NCI-H1105 (cell line): Measurements from ENCODE around the gene TPRA1.
"Not testable (repeated sequence)": the region's sequence is repeated elsewhere in the genome, so short reads cannot be mapped to it uniquely, and the experiment has no call there.

ENCODE experiments used
- DNase-seq: peaks from one replicate; lab custom pipeline; 2025; lab: John Stamatoyannopoulos, UW

Gene TPRA1

DNA sequence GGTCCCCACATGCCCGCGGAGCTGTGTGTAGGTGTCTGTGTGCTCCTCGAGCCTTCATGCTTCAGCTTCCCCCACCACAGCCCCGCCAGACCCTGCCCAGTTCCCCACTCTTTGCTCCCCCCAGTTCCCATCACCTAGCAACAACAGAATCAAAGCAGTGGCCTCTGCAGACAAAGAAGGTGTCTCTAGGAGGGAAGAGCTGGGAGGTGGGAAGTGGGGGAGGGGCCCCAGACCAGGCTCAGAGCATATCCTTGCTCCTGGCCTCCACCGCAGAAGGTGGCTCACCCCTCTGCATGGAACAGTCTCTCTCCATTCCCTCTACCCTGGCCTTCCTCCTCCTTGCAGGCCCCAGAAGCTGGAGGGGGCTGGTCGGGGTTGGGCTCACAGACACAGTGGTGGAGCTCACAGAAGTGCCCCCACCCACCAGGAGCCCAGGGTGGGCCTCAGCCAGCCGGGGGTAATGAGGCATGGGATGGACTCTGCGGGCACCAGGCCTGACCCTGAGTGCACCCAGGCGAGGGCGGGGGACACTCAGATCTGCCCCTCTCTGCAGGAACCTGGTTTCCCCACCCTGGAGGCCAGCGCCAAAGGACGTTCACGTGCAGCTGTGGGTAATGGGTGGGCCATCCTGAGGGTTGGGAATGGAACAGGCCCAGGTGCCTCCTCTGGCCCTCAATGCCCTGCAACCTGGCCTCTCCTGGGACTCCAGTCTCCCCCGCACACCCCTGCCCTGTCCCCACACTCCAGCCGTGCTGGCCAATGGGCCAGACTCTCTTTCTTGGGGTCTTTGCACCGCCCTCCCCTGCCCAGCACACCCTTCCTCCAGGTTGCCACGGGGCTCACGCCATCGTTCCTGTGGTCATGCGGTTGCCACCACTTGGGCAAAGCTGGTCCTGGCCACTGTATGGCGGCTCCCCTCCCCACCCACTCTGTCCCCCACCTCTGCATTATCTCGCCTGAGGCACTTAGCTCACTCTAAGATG is 53.4 kb downstream of the TPRA1 start:
- DNase-seq, result peak; percentile 64

DNA sequence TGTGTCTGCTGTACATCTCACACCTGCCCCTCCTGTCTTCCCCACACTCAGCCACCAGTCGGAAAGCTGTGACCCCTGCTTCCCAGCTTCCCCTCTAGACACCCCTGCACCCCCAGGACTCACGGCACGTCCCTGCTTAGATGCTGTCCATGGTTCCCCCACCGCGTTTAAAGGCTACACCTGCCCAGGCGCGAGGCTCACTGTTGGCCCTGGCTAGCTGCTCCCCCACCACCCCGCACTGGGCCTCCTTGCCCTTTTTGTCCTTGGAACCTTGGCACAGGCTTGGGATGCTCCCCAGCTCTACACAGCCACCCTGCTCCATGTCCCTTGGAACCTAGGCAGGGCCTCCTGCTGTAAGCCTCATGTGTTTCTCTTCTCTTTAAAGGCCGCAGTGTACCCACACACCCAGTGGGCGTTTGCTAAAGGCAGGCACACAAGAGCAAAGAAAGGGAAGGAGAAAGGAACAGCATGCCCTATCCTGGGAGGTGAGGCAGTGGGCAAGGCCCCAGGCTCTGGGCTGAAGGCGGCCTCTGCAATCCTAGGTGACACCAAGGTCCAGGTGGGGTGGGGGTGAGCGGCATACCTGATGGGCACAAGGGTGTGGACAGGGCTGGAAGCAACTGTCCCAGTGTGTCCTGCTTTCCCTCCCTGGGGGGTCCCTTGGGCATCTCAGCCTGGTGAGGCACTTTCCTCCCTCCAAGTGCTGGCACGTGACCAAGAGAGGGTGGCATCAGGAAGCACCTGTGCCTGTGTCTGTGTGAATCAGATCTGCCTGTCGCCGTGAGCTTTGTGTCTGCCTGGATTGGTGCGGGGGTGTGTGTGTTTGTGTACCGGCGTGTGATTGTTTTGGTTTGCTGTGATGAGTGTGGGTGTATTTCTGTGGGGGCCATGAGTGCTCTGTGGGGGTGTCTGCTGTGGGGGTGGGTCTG is 54.4 kb downstream of the TPRA1 start:
- peak; percentile 59 for DNase-seq

DNA sequence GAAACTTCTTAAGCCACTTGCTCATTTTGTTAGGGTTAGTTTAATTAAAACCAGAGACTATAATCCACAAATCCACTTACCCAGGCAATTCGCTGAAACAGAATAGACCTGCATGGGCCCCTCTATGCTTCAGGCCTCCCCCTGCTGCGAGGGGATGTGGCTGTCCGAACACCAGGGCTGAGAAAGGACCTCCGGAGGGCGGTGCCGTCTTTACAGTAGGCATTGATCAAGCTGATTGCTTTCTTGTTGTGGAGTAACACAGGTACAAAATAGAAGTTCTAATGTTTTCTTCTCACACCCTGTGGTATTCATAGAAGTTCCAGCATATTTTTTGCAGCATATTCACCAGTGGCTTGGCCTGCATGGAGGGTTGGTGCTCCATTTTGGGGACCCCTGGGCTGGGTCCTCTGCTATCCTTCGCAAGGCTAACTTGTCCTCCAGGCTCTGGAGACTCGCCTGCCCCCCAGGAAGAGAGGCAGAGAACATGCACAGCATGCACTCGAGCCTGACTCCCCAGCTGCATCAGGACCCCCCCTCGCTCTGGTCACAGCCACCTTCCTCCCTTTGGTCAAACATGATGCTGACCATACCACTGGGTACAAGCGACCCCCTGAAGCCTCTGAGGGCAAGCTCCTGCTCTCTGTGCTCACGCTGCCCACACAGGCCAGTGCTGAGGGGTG is 55.3 kb downstream of the TPRA1 start:
- no peak for DNase-seq

DNA sequence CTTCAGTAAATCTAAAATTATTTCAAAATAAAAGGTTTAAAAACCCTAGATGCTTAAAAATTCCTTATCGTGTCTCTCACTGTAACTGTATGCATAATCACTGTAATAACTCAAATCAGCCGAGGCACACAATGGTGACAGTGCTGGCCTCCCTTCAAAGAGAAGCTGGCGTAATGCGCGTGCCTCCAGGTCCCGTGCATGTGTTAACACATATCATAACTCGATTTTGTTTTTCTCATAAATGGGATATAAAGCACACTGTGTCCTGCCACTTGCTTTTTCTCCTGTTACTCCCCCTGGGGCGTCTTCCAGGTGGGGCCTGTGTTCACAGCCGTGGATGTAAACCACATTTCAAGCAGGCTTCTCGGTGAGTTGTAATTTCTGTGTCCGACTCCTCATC is 56.0 kb downstream of the TPRA1 start:
- DNase-seq, result no peak

GRCh38 chr3:127534161-127534451 is 56.4 kb downstream of the TPRA1 start:
- no peak for DNase-seq

- no peak for DNase-seq
Observed at GRCh38 chr3:127532561-127533203, 57.9 kb downstream of the TPRA1 start.

DNA sequence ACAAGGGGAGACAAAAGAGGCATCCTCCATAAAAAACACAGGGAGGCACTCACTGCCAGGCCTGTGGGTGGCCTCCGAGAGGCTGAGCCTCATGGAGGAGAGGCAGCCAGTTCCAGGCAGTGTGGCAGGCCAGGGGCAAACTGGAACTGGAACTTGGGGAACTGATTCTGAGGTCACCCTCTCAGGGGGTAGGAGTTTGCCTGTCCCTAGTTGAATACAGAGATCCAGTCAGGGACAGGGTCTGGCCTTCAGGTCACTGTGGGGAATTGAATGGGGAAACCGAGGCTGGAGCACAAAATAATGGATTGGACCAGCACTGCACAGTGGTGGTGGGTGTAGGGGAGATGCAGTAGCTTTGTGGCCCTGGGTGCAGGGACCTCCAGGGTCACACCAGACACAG is 58.7 kb downstream of the TPRA1 start:
- no peak for DNase-seq

DNA sequence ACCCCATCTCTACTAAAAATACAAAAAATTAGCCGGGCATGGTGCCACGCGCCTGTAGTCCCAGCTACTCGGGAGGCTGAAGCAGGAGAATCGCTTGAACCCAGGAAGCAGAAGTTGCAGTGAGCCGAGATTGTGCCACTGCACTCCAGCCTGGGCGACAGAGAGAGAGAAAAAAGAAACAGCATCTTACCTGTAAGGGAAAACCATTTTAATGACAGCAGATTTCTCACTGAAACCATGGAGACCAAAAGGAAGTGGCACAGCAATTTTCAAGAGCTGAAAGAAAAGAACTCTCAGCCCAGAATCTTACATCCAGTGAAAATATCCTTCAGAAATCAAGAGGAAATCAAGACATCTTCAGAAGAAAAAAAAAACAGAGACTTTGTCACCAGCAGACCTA is 59.7 kb downstream of the TPRA1 start:
- not testable (repeated sequence) for DNase-seq

DNA sequence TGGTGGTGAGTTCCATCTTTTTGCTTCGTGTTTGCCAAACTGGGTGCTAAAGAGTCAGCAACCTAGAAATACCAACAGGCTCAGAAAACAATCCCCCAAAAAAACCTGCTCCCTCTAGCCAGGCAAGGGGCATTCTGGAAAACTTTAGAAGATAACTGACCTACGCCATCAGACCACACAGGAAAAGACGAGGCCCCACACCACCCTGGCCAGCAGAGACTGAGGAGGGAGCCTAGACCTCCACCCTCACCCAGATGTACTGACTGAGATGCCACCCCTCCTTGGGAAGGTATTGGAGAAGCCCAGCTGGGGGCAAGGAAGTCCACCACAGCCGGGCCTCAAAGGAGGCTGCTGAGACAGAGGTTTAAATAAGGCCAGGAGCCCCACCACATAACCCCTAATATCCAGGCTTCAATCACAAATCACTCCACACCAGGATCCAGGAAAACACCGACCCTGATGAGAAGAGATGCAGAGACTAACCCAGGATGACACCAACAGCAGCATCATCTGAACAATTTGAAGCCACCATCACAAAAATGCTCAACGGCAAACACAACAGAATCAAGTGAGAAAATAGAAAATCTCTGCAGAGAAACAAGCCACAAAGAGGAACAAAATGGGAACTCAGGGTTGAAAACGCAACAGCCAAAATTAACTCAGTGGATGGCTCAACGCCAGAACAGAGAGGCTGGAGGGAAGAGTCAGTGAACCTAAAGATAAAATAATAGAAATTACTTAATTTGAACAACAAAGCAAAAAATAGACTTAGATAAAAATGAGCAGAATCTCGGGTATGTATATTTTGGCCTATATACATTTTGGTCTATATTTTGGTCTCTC is 61.0 kb downstream of the TPRA1 start:
- no peak for DNase-seq

GRCh38 chr3:127525373-127525772 is 65.2 kb downstream of the TPRA1 start:
- no peak for DNase-seq

DNA sequence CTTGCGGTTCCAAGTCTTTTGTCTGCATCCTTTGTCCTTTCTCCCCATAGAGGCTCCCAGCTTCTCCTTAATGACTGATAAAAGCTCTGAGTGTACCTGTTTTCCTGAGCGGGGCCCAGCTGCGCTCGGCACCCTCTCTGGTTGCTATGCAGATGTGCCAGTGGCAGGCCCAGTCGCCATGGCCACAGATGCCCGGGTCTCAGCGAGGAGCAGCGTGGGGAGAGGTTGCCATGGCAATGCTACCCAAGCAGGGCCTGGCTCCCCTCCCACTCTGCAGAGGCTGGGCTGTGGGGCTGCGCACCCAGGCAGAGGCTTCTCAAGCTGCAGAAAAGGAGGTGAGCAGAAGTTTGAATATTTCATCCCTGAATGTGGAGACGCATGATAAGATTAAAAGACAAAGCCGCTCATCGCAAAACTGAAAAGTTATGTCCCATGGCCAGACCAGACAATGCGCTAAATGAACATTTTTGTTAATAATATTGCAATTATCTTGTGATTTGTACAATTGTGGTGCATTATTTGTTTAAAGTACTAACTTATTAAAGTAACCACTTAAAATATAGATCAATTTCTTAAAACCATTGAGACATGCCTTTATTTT is 66.1 kb downstream of the TPRA1 start:
- peak; percentile 99 for DNase-seq
